A549 (cell line): ENCODE results near the gene ARHGAP42. TPM values are rescaled to one million over a fixed set of nuclear protein-coding genes. Genes with fewer than 3 reads are reported as not detected.

Source experiments
- ATAC-seq, 2 experiments: fragments of 200-7000 bp in 1 of 2; fragments of >200 bp in 1 of 2; cut with Nextera tagmentation in 1 of 2; cut with Tn5 transposase in 1 of 2; 3 replicates each; pipeline versions ENCODE4 v1.8.0 to v1.9.1; 2018 to 2020; ENCODE audit warnings: mild to moderate bottlenecking in 1 of 2, moderate library complexity in 1 of 2
- CTCF ChIA-PET: fragments of 300-600 bp; sonication (Branson Sonifier 250); formaldehyde crosslinking; extraction: SDS; loops from one replicate; lab custom pipeline; 2021; ENCODE audit warnings: antibody characterized with exemption, inconsistent platforms; lab: Yijun Ruan, JAX
- POLR2A ChIA-PET: fragments of 350-600 bp; formaldehyde crosslinking; extraction: SDS; loops from one replicate; lab custom pipeline; 2021; ENCODE audit warnings: antibody characterized with exemption, inconsistent platforms; lab: Yijun Ruan, JAX
- DNase-seq, 2 experiments: peaks; one replicate each; pipeline versions ENCODE4 v3.0.0 to v3.0.0-alpha.2; 2011 to 2016; ENCODE audit warnings: low read depth in 1 of 2, low spot score in 1 of 2
- FAIRE-seq: peaks from 2 replicates; lab custom pipeline; 2011; peaks lifted over from hg19 to GRCh38; lab: Jason Lieb, UNC
- H3K27ac ChIP-seq, 2 experiments: fragments of >200 bp; sonication (Bioruptor Twin); formaldehyde crosslinking; 3 replicates each; pipeline ENCODE4 v1.5.1; 2016 to 2017
- H3K4me1 ChIP-seq: fragments of >200 bp; sonication (Bioruptor Twin); formaldehyde crosslinking; 3 replicates; pipeline ENCODE4 v1.6.1; 2016
- H3K4me2 ChIP-seq: fragments of >200 bp; sonication (Bioruptor Twin); formaldehyde crosslinking; 3 replicates; pipeline ENCODE4 v1.6.1; 2016
- H3K4me3 ChIP-seq: fragments of >200 bp; sonication (Bioruptor Twin); formaldehyde crosslinking; 3 replicates; pipeline ENCODE4 v1.5.1; 2016
- H3K9me3 ChIP-seq: fragments of >200 bp; sonication (Bioruptor Twin); formaldehyde crosslinking; 3 replicates; pipeline ENCODE4 v1.6.1; 2016
- CEBPB ChIP-seq, 2 experiments: fragments of >200 bp in 1 of 2; sonication (Bioruptor Twin) in 1 of 2; formaldehyde crosslinking in 1 of 2; IDR thresholded peaks; 2 replicates each; pipeline ENCODE4 v1.6.1; 2012 to 2016
- EHMT2 ChIP-seq: fragments of 200-600 bp; sonication (generic); IDR thresholded peaks from 2 replicates; pipeline ENCODE4 v1.6.1; 2016; ENCODE audit warnings: antibody characterized with exemption, low read depth, mild to moderate bottlenecking, moderate library complexity
- EP300 ChIP-seq, 2 experiments: fragments of >200 bp; sonication (Bioruptor Twin); formaldehyde crosslinking; IDR thresholded peaks; 2 replicates in 1 of 2; 3 replicates in 1 of 2; pipeline ENCODE4 v1.6.1; 2016 to 2017
- ESRRA ChIP-seq: fragments of 150-350 bp; IDR thresholded peaks from 2 replicates; pipeline ENCODE4 v1.6.1; 2014; ENCODE audit warnings: mild to moderate bottlenecking, low read length, borderline replicate concordance
- FOXS1 ChIP-seq: fragments of 250-450 bp; sonication (Bioruptor Pico); IDR thresholded peaks from 2 replicates; pipeline ENCODE4 v1.5.0; 2020; ENCODE audit warnings: mild to moderate bottlenecking, moderate library complexity
- GATA3 ChIP-seq: IDR thresholded peaks from 2 replicates; pipeline ENCODE4 v1.6.1; 2012; ENCODE audit warnings: borderline replicate concordance
- HEYL ChIP-seq: fragments of 250-450 bp; sonication (Bioruptor Pico); IDR thresholded peaks from 2 replicates; pipeline ENCODE4 v1.8.0; 2021; ENCODE audit warnings: mild to moderate bottlenecking, moderate library complexity
- HOXA7 ChIP-seq: fragments of 250-450 bp; sonication (Bioruptor Pico); IDR thresholded peaks from 2 replicates; pipeline ENCODE4 v1.5.0; 2020; ENCODE audit warnings: mild to moderate bottlenecking, moderate library complexity
- HOXB13 ChIP-seq: fragments of 250-450 bp; sonication (Bioruptor Pico); IDR thresholded peaks from 2 replicates; pipeline ENCODE4 v1.5.0; 2020; ENCODE audit warnings: low read depth, mild to moderate bottlenecking, moderate library complexity
- HOXB5 ChIP-seq: fragments of 250-450 bp; sonication (Bioruptor Pico); IDR thresholded peaks from 2 replicates; pipeline ENCODE4 v1.5.0; 2020; ENCODE audit warnings: mild to moderate bottlenecking, moderate library complexity
- JUN ChIP-seq, 2 experiments: fragments of >200 bp; sonication (Bioruptor Twin); formaldehyde crosslinking; IDR thresholded peaks; 2 replicates in 1 of 2; 3 replicates in 1 of 2; pipeline ENCODE4 v1.6.1; 2016 to 2017
- KDM5A ChIP-seq: fragments of 200-600 bp; sonication (generic); IDR thresholded peaks from 2 replicates; pipeline ENCODE4 v1.6.1; 2016; ENCODE audit warnings: antibody characterized with exemption, mild to moderate bottlenecking
- MYC ChIP-seq: IDR thresholded peaks from 2 replicates; pipeline ENCODE4 v1.6.1; 2012; ENCODE audit warnings: mild to moderate bottlenecking, inconsistent platforms, low read length, improper control_type of control experiment, borderline replicate concordance
- NFE2L2 ChIP-seq: fragments of 150-350 bp; conservative IDR thresholded peaks from 2 replicates; pipeline ENCODE4 v1.6.1; 2014; ENCODE audit warnings: low read length
- NR3C1 ChIP-seq: fragments of >200 bp; sonication (Bioruptor Twin); formaldehyde crosslinking; IDR thresholded peaks from 3 replicates; pipeline ENCODE4 v1.6.1; 2017
- PBX3 ChIP-seq: IDR thresholded peaks from 2 replicates; pipeline ENCODE4 v1.6.1; 2012
- POLR2A ChIP-seq: IDR thresholded peaks from 2 replicates; pipeline ENCODE4 v1.6.1; 2012; ENCODE audit warnings: mild to moderate bottlenecking, low read length
- REST ChIP-seq: fragments of 200-600 bp; sonication (generic); IDR thresholded peaks from 2 replicates; pipeline ENCODE4 v1.6.1; 2016; ENCODE audit warnings: antibody characterized with exemption, mild to moderate bottlenecking, moderate library complexity
- SMC3 ChIP-seq: fragments of >200 bp; sonication (Bioruptor Twin); formaldehyde crosslinking; IDR thresholded peaks from 3 replicates; pipeline ENCODE4 v1.6.1; 2018; ENCODE audit warnings: inconsistent platforms
- SREBF2 ChIP-seq: fragments of 450-650 bp; IDR thresholded peaks from 2 replicates; pipeline ENCODE4 v1.6.1; 2014; ENCODE audit warnings: mild to moderate bottlenecking, moderate library complexity
- TFCP2L1 ChIP-seq: fragments of 250-450 bp; sonication (Bioruptor Pico); IDR thresholded peaks from 2 replicates; pipeline ENCODE4 v1.5.0; 2021; ENCODE audit warnings: mild to moderate bottlenecking
- USF2 ChIP-seq: fragments of 450-650 bp; IDR thresholded peaks from 2 replicates; pipeline ENCODE4 v1.6.1; 2014; ENCODE audit warnings: antibody characterized with exemption
- ZC3H11A ChIP-seq: fragments of 450-650 bp; IDR thresholded peaks from 2 replicates; pipeline ENCODE4 v1.6.1; 2014; ENCODE audit warnings: antibody characterized with exemption, mild to moderate bottlenecking
- ZFP36 ChIP-seq: fragments of 450-650 bp; IDR thresholded peaks from 2 replicates; pipeline ENCODE4 v1.6.1; 2014; ENCODE audit warnings: borderline replicate concordance; ENCODE audit not compliant: partially characterized antibody
- WGBS: methylation state at CpG from one replicate; pipeline ENCODE4 v1.1.6; 2017; ENCODE audit errors: missing lambda C conversion rate; 5-methylcytosine and 5-hydroxymethylcytosine counted together
- polyA plus RNA-seq, 4 experiments: library from polyadenylated mRNA; depleted of rRNA in 3 of 4; stranded (reverse); fragments of >200 nt; fragmentation: RNase III in 1 of 4; extraction: RNeasy Plus Mini Kit Qiagen cat#74134 plus additional on column Dnase treatment in 1 of 4; gene quantifications; 2 replicates in 3 of 4; 3 replicates in 1 of 4; pipeline ENCODE4 v1.2.3, GENCODE V29; 2011 to 2017
- TF ChIP-seq, protein P1 (sequence below): fragments of 150-350 bp; IDR thresholded peaks from 2 replicates; pipeline ENCODE4 v1.6.1; 2014; ENCODE audit warnings: low read depth, mild to moderate bottlenecking, low read length
- TF ChIP-seq, protein P2 (sequence below): fragments of >200 bp; sonication (Bioruptor Twin); formaldehyde crosslinking; IDR thresholded peaks from 3 replicates; pipeline ENCODE4 v1.5.1; 2016

ARHGAP42 gene
- polyA plus RNA-seq, 2 of the 4 experiments (the other 2 are of a cell fraction) = 5.1 to 17.0 TPM

- Histone ChIP-seq H3K27ac (no peak overlapping the region), H3K4me1 (peaks cover 9% of the 10 kb centered on the region; the same call in 1 of the 3 replicates), H3K4me2 (no peak overlapping the region), H3K4me3 (no peak overlapping the region), H3K9me3 (no peaks in the 10 kb centered on the region)
- DNase-seq (no peak), FAIRE-seq (no peak), ATAC-seq (no peak)
- ChIA-PET CTCF (no interaction called here), POLR2A (no interaction called here)
- no peak for TF ChIP-seq HOXB13 (CRISPR knock-in tag)
- TF ChIP-seq PBX3 = no peak
- TF ChIP-seq FOXS1 = no peak
- no peak for TF ChIP-seq CEBPB (IDR thresholded peaks at IDR 0.05)
- TF ChIP-seq HEYL (CRISPR knock-in tag) = no peak
- TF ChIP-seq, protein P1, sequence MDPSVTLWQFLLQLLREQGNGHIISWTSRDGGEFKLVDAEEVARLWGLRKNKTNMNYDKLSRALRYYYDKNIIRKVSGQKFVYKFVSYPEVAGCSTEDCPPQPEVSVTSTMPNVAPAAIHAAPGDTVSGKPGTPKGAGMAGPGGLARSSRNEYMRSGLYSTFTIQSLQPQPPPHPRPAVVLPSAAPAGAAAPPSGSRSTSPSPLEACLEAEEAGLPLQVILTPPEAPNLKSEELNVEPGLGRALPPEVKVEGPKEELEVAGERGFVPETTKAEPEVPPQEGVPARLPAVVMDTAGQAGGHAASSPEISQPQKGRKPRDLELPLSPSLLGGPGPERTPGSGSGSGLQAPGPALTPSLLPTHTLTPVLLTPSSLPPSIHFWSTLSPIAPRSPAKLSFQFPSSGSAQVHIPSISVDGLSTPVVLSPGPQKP = no peak
- TF ChIP-seq EHMT2 = no peak
- TF ChIP-seq HOXA7 (CRISPR knock-in tag) = no peak
- TF ChIP-seq ZFP36 = no peak
- TF ChIP-seq GATA3 = no peak
- TF ChIP-seq, protein P2, sequence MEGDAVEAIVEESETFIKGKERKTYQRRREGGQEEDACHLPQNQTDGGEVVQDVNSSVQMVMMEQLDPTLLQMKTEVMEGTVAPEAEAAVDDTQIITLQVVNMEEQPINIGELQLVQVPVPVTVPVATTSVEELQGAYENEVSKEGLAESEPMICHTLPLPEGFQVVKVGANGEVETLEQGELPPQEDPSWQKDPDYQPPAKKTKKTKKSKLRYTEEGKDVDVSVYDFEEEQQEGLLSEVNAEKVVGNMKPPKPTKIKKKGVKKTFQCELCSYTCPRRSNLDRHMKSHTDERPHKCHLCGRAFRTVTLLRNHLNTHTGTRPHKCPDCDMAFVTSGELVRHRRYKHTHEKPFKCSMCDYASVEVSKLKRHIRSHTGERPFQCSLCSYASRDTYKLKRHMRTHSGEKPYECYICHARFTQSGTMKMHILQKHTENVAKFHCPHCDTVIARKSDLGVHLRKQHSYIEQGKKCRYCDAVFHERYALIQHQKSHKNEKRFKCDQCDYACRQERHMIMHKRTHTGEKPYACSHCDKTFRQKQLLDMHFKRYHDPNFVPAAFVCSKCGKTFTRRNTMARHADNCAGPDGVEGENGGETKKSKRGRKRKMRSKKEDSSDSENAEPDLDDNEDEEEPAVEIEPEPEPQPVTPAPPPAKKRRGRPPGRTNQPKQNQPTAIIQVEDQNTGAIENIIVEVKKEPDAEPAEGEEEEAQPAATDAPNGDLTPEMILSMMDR = no peak
- no peak for TF ChIP-seq NR3C1
- 42% methylated on average over 4 of the region's 4 CpGs for WGBS
These were observed 254.9 kb downstream of the ARHGAP42 start for GRCh38 chr11:100942016-100942415.

GRCh38 chr11:100948936-100949335, 261.8 kb downstream of the ARHGAP42 start:
- TF ChIP-seq MYC = no peak
- TF ChIP-seq EP300 (IDR thresholded peaks at IDR 0.05) = no peak
- TF ChIP-seq ZC3H11A = no peak
- no peak for TF ChIP-seq SMC3
- no peak for TF ChIP-seq REST
- TF ChIP-seq USF2 = no peak
- TF ChIP-seq POLR2A = no peak
- no peak for TF ChIP-seq SREBF2
- TF ChIP-seq PBX3 = no peak
- TF ChIP-seq ESRRA = no peak
- TF ChIP-seq NFE2L2 = no peak
- TF ChIP-seq HOXB5 = no peak
- no peak for TF ChIP-seq KDM5A
- no peak for TF ChIP-seq TFCP2L1
- no peak for TF ChIP-seq JUN (IDR thresholded peaks at IDR 0.05)
- Histone ChIP-seq H3K4me2 (no peak overlapping the region), H3K4me3 (no peak overlapping the region), H3K4me1 (no peaks in the 10 kb centered on the region), H3K27ac (no peak overlapping the region), H3K9me3 (no peaks in the 10 kb centered on the region)
- DNase-seq (no peak), ATAC-seq (no peak), FAIRE-seq (no peak)
- ChIA-PET CTCF (no interaction called here), POLR2A (no interaction called here)
- 88% methylated on average over 2 of the region's 2 CpGs for WGBS
